A549 (cell line): ENCODE data around the gene ABTB1.

Experiments used
- ESRRA ChIP-seq: fragments of 150-350 bp; IDR thresholded peaks from 2 replicates; pipeline ENCODE4 v1.6.1; 2014; ENCODE audit warnings: mild to moderate bottlenecking, low read length, borderline replicate concordance
- MYC ChIP-seq: IDR thresholded peaks from 2 replicates; pipeline ENCODE4 v1.6.1; 2012; ENCODE audit warnings: mild to moderate bottlenecking, inconsistent platforms, low read length, improper control_type of control experiment, borderline replicate concordance
- RAD21 ChIP-seq, 2 experiments: fragments of >200 bp in 1 of 2; sonication (Bioruptor Twin) in 1 of 2; formaldehyde crosslinking in 1 of 2; IDR thresholded peaks in 1 of 2; conservative IDR thresholded peaks in 1 of 2; 2 replicates in 1 of 2; 3 replicates in 1 of 2; pipeline ENCODE4 v1.6.1; 2012 to 2018; ENCODE audit warnings: inconsistent platforms in 1 of 2
- RCOR1 ChIP-seq: fragments of 150-350 bp; IDR thresholded peaks from 2 replicates; pipeline ENCODE4 v1.6.1; 2014; ENCODE audit warnings: antibody characterized with exemption, low read length, low read depth
- RFX5 ChIP-seq: fragments of 450-650 bp; IDR thresholded peaks from 2 replicates; pipeline ENCODE4 v1.7.1; 2014; ENCODE audit warnings: antibody characterized with exemption, mild to moderate bottlenecking, moderate library complexity
- TF ChIP-seq, protein P1 (sequence below): fragments of >200 bp; sonication (Bioruptor Twin); formaldehyde crosslinking; IDR thresholded peaks from 3 replicates; pipeline ENCODE4 v1.5.1; 2016

DNA sequence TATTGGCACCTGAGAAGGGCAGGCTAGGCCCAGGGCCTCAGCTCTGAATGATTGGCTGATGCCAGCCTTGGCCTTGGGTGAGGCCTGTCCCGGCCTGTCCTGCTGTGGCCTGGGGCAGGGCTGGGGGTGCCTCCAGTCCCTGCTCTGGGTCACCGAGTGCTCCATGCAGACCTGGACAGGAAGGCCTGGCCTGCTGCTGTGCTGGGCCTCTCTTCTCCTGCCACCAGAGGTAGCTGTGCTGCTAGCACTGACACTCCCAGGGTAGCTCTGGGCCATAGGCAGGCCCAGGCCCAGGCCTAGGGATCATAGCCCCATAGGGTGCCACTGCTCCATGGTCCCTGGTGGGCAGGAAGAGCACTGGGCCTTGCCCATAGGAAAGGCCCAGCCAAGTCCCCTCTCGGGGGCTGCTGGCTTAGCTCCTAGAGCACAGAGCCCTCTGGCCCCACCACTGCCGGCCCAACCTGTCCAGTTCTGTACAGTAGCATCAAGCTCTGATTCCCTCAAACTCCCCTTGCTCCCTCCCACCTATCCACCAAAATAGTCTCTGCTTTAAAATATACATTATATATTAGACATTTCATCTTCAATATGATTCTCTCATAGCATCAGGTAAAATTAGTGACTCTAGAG is 18.2 kb downstream of the ABTB1 start:
- TF ChIP-seq, protein P1, sequence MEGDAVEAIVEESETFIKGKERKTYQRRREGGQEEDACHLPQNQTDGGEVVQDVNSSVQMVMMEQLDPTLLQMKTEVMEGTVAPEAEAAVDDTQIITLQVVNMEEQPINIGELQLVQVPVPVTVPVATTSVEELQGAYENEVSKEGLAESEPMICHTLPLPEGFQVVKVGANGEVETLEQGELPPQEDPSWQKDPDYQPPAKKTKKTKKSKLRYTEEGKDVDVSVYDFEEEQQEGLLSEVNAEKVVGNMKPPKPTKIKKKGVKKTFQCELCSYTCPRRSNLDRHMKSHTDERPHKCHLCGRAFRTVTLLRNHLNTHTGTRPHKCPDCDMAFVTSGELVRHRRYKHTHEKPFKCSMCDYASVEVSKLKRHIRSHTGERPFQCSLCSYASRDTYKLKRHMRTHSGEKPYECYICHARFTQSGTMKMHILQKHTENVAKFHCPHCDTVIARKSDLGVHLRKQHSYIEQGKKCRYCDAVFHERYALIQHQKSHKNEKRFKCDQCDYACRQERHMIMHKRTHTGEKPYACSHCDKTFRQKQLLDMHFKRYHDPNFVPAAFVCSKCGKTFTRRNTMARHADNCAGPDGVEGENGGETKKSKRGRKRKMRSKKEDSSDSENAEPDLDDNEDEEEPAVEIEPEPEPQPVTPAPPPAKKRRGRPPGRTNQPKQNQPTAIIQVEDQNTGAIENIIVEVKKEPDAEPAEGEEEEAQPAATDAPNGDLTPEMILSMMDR: peak; percentile 46; the same call in 2 of the 3 replicates
- TF ChIP-seq RCOR1: no peak
- TF ChIP-seq MYC: no peak
- no peak for TF ChIP-seq RFX5
- TF ChIP-seq ESRRA: no peak
- TF ChIP-seq RAD21 (conservative IDR thresholded peaks at IDR 0.05 in 1 of 2, IDR thresholded peaks at IDR 0.05 in 1 of 2): peak; percentile 65 to 75
